Calu3 (cell line): ENCODE measurements around the gene PSMB1. TPM values are rescaled to one million over a fixed set of nuclear protein-coding genes. Genes with fewer than 3 reads are reported as not detected.

Source experiments
- BruUV-seq: library from RNA; stranded (reverse); fragments of 400-500 nt; replicated peaks from 2 replicates; lab custom pipeline; 2021; lab: Mats Ljungman, UMichigan
- CTCF ChIA-PET: fragments of 300-600 bp; sonication (Branson Sonifier 250); formaldehyde crosslinking; loops from one replicate; lab custom pipeline; 2022; ENCODE audit warnings: antibody characterized with exemption; lab: Charles Lee
- DNase-seq: peaks from one replicate; pipeline ENCODE4 v3.0.0; 2022
- H3K27ac Mint-ChIP-seq: one replicate; pipeline ENCODE4 v1.8.0; 2022; ENCODE audit warnings: mixed read lengths; ENCODE audit not compliant: unreplicated experiment
- H3K27me3 Mint-ChIP-seq: one replicate; pipeline ENCODE4 v1.8.0; 2022; ENCODE audit warnings: mixed read lengths; ENCODE audit not compliant: unreplicated experiment
- H3K36me3 Mint-ChIP-seq: one replicate; pipeline ENCODE4 v1.8.0; 2022; ENCODE audit warnings: mild to moderate bottlenecking, moderate library complexity, mixed read lengths; ENCODE audit not compliant: insufficient read depth, unreplicated experiment
- H3K4me1 Mint-ChIP-seq: one replicate; pipeline ENCODE4 v1.8.0; 2022; ENCODE audit warnings: mild to moderate bottlenecking, low read depth, mixed read lengths; ENCODE audit not compliant: unreplicated experiment
- H3K4me3 Mint-ChIP-seq: one replicate; pipeline ENCODE4 v1.8.0; 2022; ENCODE audit warnings: mild to moderate bottlenecking, low read depth, moderate library complexity, mixed read lengths; ENCODE audit not compliant: unreplicated experiment
- H3K9me3 Mint-ChIP-seq: one replicate; pipeline ENCODE4 v1.8.0; 2022; ENCODE audit warnings: low read depth, mixed read lengths; ENCODE audit not compliant: unreplicated experiment
- intact Hi-C: fragments of 100-400 bp; cut with micrococcal nuclease; formaldehyde crosslinking; loops from one replicate; pipeline ENCODE4 v1.10.0; 2022; ENCODE audit not compliant: unreplicated experiment
- total RNA-seq: library from RNA; stranded (reverse); gene quantifications from 2 replicates; pipeline ENCODE4 v1.2.3, GENCODE V29; 2022
- TF ChIP-seq, protein P1 (sequence below): fragments of 200-600 bp; IDR thresholded peaks from one replicate; pipeline ENCODE4 v1.8.0; 2022; ENCODE audit warnings: antibody characterized with exemption; ENCODE audit not compliant: unreplicated experiment

PSMB1 gene
- total RNA-seq, 1 experiment from 2014 or later: 156 TPM

GRCh38 chr6:170522565-170523183 is 30.4 kb downstream of the PSMB1 start:
- Mint-ChIP-seq H3K9me3 (no peaks in the 10 kb centered on the region), H3K27ac (no peak overlapping the region), H3K4me3 (no peak overlapping the region), H3K4me1 (no peaks in the 10 kb centered on the region), H3K36me3 (no peaks in the 10 kb centered on the region), H3K27me3 (peaks cover 30% of the 10 kb centered on the region)
- TF ChIP-seq, protein P1, sequence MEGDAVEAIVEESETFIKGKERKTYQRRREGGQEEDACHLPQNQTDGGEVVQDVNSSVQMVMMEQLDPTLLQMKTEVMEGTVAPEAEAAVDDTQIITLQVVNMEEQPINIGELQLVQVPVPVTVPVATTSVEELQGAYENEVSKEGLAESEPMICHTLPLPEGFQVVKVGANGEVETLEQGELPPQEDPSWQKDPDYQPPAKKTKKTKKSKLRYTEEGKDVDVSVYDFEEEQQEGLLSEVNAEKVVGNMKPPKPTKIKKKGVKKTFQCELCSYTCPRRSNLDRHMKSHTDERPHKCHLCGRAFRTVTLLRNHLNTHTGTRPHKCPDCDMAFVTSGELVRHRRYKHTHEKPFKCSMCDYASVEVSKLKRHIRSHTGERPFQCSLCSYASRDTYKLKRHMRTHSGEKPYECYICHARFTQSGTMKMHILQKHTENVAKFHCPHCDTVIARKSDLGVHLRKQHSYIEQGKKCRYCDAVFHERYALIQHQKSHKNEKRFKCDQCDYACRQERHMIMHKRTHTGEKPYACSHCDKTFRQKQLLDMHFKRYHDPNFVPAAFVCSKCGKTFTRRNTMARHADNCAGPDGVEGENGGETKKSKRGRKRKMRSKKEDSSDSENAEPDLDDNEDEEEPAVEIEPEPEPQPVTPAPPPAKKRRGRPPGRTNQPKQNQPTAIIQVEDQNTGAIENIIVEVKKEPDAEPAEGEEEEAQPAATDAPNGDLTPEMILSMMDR: no peak
- peak; percentile 3 for DNase-seq
- CTCF ChIA-PET: no interaction called here
- BruUV-seq: no TSS peak
- intact Hi-C loops: loop anchor here (10.0 kb wide), 3 partner anchors 228 to 1628 kb away; partner anchors contain the start of gene DLL1

- no peaks in the 10 kb centered on the region for H3K9me3 Mint-ChIP-seq
- H3K4me1 Mint-ChIP-seq: no peaks in the 10 kb centered on the region
- intact Hi-C loops: loop anchor here (1.0 to 5.0 kb wide), 2 partner anchors 685 to 727 kb away; no protein-coding TSS in a partner anchor
- TF ChIP-seq, protein P1: peak; percentile 65
- CTCF ChIA-PET: interaction anchor here (1.1 to 1.7 kb wide), 3 partner anchors 387 to 727 kb away, joined by 3 to 12 read pairs (median 5); no protein-coding TSS in a partner anchor
- DNase-seq: peak; percentile 35
- H3K4me3 Mint-ChIP-seq: no peak overlapping the region
- BruUV-seq: no TSS peak
- H3K27ac Mint-ChIP-seq: no peak overlapping the region
- peaks cover 41% of the 10 kb centered on the region for H3K27me3 Mint-ChIP-seq
- H3K36me3 Mint-ChIP-seq: no peaks in the 10 kb centered on the region
Observed at GRCh38 chr6:170516783-170517616, 36.1 kb downstream of the PSMB1 start.

DNA sequence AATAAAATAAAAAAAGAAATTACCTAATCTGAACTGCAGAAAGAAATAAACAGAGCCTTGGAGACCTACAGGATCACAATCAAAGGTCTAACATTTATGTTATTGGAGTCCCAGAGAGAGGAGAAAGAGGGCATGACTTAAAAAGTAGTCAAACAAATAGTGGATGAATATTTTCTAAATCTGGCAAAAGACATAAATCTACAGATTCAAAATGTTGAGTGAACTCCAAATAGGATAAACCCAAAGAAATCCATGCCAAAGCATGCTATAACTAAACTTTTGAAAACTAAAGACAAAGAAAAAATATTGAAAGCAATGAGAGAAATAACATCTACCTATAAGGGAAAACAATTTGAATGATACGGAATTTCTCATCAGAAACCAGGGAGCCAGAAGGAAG is 38.2 kb downstream of the PSMB1 start:
- CTCF ChIA-PET: no interaction called here
- Mint-ChIP-seq H3K27me3 (peaks cover 36% of the 10 kb centered on the region), H3K27ac (no peak overlapping the region), H3K36me3 (no peaks in the 10 kb centered on the region), H3K4me1 (no peaks in the 10 kb centered on the region), H3K4me3 (no peak overlapping the region), H3K9me3 (no peaks in the 10 kb centered on the region)
- no TSS peak for BruUV-seq
- DNase-seq: no peak
- intact Hi-C loops: loop anchor here (5.0 kb wide), 1 partner anchor 683 kb away; no protein-coding TSS in a partner anchor
- TF ChIP-seq, protein P1: no peak

DNA sequence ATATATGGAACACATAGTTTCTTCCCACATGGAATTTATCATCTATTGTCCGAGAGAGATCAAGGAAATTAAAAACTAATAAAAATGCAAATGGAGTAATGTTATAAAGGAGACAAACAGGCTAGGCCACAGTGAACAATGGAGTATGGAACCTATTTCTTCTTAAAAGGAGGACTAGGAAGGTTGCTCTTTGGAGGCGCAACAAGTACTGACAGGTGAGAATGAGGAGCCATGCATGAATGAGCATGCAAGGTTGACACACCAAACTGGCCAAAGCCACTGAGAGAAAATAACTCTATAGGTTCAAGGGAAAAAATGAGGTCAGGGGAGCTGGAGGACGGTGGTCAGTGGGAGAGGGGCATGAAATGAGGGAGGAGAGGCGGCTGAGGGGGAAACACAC is 40.9 kb downstream of the PSMB1 start:
- TF ChIP-seq, protein P1: no peak
- Mint-ChIP-seq H3K36me3 (no peaks in the 10 kb centered on the region), H3K4me3 (no peak overlapping the region), H3K27me3 (peaks cover 12% of the 10 kb centered on the region), H3K27ac (no peak overlapping the region), H3K9me3 (no peaks in the 10 kb centered on the region), H3K4me1 (no peaks in the 10 kb centered on the region)
- intact Hi-C loops: no loop called here
- CTCF ChIA-PET: no interaction called here
- no TSS peak for BruUV-seq
- DNase-seq: no peak
